GM12801 (cell line): Measurements from ENCODE around the gene ATP6V1B1.

Source experiments
- TF ChIP-seq, protein P1 (sequence below): IDR thresholded peaks from one replicate; pipeline ENCODE4 v1.5.1; 2011; ENCODE audit warnings: control low read depth; ENCODE audit not compliant: insufficient read length; ENCODE audit errors: extremely low read depth

The ATP6V1B1 gene

DNA sequence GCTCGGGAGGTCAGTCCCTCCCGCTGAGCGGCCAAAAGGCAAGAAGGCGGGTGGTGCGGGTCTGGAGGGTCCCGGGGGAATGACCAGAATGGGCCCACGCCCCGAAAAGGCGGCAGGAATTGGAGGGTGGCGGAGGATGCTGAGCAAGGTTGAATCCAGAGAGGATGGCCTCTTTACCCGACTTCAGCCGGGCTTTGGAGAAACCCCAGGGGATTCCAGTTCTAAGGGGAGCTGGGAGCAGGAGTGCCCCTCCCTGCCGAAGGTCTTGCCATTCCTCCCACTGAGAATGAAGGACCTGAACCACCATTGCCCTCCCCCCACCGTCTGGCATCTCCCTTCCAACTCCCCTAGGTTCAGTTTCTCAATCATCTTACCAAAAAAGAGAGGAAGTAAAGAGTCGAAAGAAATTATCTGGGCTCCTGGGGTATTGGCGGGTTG is 38.9 kb upstream of the ATP6V1B1 start:
- TF ChIP-seq, protein P1, sequence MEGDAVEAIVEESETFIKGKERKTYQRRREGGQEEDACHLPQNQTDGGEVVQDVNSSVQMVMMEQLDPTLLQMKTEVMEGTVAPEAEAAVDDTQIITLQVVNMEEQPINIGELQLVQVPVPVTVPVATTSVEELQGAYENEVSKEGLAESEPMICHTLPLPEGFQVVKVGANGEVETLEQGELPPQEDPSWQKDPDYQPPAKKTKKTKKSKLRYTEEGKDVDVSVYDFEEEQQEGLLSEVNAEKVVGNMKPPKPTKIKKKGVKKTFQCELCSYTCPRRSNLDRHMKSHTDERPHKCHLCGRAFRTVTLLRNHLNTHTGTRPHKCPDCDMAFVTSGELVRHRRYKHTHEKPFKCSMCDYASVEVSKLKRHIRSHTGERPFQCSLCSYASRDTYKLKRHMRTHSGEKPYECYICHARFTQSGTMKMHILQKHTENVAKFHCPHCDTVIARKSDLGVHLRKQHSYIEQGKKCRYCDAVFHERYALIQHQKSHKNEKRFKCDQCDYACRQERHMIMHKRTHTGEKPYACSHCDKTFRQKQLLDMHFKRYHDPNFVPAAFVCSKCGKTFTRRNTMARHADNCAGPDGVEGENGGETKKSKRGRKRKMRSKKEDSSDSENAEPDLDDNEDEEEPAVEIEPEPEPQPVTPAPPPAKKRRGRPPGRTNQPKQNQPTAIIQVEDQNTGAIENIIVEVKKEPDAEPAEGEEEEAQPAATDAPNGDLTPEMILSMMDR: no peak

DNA sequence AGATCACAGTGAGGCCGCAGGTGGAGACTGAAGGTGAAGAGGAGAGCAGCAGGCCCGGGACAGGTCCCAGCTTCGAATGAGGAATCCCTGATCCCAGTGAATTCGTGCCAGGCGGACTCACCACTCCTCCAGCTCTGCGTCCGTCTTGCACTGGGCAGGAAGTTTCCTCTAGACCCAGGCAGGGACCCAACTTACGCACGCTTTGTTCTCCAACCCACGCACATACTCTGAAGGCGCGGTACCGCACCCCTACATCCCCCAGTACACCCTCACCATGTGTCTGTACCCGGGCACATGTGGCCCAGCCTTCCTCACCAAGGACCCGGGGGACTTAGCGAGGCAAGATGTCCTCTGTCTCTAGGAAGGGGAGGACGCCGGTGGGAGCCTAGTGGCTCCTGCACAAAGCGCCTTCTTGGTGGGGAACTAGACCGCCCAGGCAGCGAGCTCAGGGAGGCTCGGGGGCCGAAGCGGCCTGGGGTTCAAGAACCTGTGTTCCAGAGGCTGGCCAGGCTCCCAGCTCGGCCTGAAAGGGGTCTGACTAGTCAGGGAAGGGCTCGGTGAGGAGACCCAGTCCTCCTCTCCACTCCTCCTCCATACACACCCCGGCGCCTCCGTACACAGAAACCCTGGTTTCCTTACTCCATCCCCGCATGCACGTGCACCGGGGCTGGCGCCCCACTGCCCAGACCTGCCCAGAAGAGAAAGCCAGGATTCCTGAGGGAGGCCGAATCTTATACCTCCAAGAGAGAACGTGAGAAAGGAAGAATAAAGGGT is 38.3 kb upstream of the ATP6V1B1 start:
- TF ChIP-seq, protein P1: no peak

DNA sequence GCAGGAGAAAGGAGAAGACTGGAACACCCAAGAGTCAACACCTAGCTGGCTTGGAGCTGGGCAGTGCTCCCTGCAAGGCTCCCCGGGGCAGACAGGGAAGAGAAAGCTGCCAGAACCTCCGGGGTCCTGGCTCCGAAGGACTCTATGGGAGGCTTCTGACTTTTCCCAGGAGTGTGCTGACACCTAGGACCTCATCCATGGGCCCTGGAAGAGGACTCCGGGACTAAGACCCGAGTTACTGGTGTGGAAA is 37.8 kb upstream of the ATP6V1B1 start:
- TF ChIP-seq, protein P1: no peak

DNA sequence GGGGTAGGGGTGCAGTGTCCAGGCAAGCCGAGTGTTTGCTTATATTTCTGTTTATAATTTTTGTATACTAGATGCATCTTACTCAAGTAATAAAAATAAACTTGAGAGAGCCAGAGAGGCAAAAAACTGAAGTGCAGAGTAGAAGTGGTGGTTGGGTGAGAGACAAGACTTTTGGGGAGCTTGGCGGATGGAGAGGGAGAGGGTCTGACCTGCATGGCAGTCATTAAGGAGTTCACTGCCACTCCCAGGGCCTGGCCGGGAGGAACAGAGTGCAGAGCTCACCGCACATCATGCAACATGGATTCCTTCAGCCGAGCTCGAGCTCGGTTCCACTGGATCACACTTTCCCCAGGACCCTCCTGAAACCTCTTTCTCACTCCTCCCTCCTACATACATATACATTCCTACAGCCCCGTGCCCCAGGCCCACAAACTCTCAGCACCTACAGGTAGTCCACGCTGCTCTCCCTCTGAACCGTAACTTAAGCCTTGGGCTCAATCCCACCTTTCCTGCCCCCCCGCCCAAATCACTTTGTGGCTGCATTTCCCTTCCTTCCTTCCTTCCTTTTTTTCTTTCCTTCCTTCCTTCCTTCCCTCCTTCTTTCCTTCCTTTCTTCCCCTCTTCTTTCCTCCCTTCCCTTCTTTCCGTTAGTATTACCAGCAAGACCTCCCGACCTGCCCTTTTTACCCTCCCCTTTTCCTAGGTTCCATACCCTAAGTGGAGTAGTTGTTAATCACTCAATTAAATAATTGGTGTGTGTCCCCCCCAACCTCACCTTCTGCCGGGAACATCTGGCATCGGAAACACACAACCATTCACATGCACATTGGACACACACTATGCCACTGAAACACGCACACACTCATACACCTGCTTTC is 37.1 kb upstream of the ATP6V1B1 start:
- TF ChIP-seq, protein P1: no peak

DNA sequence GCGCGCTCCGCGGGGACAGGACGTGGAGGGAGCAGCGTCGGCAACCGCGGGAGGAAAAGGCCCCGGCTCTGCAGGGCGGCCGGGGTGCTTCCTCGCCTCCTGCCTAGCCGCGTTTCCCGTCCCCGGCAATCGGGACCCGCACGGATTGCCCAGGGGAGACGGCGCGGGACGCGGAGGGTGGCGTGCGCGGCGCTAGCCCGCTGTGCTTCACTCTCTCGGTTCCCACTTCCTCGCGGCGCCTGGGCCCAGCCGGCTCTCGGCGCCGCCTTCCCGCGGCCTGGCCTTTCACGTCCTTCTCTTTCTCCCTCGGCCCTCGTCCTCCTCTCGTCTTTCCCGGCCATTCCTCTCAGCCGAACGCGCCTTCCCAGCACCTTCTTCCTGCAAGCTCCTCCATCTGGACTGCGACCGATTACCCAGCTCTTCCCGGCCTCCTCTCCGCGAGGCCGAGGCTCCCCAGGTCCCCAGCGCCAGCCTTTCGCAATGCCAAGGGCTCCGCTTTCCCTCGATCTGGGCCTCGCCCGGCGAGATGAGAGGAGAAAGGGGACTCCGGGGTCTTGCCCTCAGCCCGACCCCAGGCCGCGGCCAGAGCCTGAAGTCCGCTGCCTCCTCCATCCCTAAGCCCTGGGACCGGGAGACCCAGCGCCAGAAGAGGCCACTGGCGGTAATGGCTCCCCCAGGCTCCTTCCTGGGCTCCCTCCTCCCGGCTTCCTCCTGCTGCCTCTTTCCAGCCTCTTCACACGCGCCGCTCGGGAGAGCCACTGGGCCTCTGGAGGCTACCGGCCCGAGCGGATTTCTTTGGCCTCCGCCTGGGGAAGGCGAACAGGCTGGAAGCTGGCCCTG is 34.3 kb upstream of the ATP6V1B1 start:
- TF ChIP-seq, protein P1: no peak

DNA sequence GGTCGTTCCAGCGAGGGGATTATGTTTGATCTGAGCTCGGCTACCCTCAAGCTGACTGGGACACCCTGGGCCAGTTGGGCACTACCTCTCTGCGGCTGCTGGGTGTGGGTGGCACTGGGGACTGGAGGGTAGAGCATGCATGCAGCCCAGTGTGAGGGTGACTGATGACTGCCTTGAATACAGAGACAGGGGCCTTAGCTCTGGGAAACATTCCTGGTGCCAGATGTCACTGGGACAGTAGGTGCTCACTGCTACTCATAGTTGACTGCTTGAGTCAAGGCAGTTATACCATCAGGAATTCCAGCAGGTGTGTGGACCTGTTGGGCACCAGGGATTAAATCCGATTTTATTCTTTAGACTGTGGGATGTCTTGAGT is 33.6 kb upstream of the ATP6V1B1 start:
- TF ChIP-seq, protein P1: no peak

DNA sequence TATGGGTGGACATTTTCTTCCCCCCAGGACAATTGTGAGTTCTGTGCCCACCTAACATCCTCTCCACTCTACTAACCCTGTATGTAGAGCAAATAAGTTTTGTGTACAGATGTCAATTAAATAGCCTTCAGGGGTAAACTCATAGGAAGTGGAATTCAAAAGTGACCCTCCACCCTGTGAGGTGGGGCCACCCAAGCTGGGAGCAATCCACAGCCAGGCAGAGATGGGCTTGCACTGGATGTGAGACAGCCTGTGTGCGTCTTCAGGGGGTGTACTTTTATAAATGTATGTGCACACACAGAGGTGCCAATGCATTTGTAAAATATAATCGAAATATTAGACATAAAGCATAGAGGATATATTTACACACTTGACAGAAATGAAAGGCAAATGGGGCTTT is 33.1 kb upstream of the ATP6V1B1 start:
- TF ChIP-seq, protein P1: no peak
